Mucosa of rectum (tissue), 2 donors: ENCODE results near the gene BRF1.

Experiments used
- H3K27ac ChIP-seq, 2 donors: one replicate each; pipeline ENCODE4 v1.7.0; 2013; ENCODE audit warnings: inconsistent platforms in 2 of 2, low read depth in 2 of 2, low read length in 2 of 2
- H3K27me3 ChIP-seq, 2 donors: one replicate each; pipeline ENCODE4 v1.7.0; 2013; ENCODE audit warnings: low read length in 2 of 2; ENCODE audit not compliant: control insufficient read depth in 2 of 2, insufficient read depth in 2 of 2
- H3K36me3 ChIP-seq, 2 donors: one replicate each; pipeline ENCODE4 v1.7.0; 2013; ENCODE audit warnings: low read length in 2 of 2; ENCODE audit not compliant: control insufficient read depth in 2 of 2, insufficient read depth in 2 of 2
- H3K4me1 ChIP-seq, 2 donors: one replicate each; pipeline ENCODE4 v1.7.0; 2013; ENCODE audit warnings: low read length in 2 of 2, mild to moderate bottlenecking in 1 of 2; ENCODE audit not compliant: control insufficient read depth in 2 of 2, insufficient read depth in 2 of 2
- H3K4me3 ChIP-seq, 2 donors: one replicate each; pipeline ENCODE4 v1.7.0; 2013; ENCODE audit warnings: low read length in 2 of 2
- H3K9ac ChIP-seq, 2 donors: one replicate each; pipeline ENCODE4 v1.7.0; 2013; ENCODE audit warnings: low read length in 2 of 2, low read depth in 1 of 2, mild to moderate bottlenecking in 1 of 2
- H3K9me3 ChIP-seq, 2 donors: one replicate each; pipeline ENCODE4 v1.7.0; 2013; ENCODE audit warnings: low read length in 2 of 2; ENCODE audit not compliant: control insufficient read depth in 2 of 2
- donor health status: healthy.
- donor health status: Normal muscosa, but diverticular disease.

BRF1 gene

DNA sequence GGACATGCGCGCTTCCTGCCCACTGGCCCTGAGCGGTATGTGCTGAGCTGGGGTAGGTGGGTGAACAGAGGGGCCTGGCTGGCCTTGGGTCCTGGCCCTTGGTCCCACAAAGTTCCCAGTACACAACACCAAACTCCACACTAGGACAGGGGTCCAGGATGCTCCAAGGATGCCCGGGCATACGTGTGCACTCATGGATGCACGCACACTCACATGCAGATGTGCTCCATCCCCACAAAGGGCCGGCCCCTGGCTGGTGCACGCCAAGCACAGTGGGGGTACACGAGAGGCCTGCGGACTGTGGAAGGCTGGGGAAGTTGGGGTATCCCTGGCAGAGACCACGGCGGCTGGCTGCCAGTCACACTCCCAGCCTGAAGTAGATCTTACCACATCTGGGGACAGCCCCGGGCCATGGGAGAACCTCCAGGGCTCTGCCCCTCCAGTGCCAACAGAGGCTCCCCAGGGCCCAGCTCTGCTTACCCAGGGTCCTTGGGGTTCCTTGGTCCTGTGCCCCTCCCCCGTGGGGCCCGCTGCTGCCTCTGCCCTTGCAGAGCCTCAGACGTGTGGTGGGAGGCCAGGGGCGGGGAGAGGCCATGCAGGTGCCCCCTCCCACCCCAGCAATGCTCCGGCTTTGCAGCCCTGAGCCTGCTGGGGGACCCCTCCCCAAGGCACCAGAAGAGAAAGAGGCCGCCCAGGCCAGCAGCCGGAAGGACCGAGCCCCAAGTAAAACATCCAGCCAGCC lies 95.7 kb downstream of the BRF1 start:
- H3K9me3 ChIP-seq: no peaks in the 10 kb centered on the region
- peaks cover 3% of the 10 kb centered on the region in 2 donors for H3K36me3 ChIP-seq
- H3K4me3 ChIP-seq: no peak overlapping the region
- H3K27me3 ChIP-seq: peaks cover 10 to 19% of the 10 kb centered on the region in 2 donors
- H3K9ac ChIP-seq: no peak overlapping the region
- peaks cover 11 to 16% of the 10 kb centered on the region in 2 donors for H3K4me1 ChIP-seq
- H3K27ac ChIP-seq: no peak overlapping the region

DNA sequence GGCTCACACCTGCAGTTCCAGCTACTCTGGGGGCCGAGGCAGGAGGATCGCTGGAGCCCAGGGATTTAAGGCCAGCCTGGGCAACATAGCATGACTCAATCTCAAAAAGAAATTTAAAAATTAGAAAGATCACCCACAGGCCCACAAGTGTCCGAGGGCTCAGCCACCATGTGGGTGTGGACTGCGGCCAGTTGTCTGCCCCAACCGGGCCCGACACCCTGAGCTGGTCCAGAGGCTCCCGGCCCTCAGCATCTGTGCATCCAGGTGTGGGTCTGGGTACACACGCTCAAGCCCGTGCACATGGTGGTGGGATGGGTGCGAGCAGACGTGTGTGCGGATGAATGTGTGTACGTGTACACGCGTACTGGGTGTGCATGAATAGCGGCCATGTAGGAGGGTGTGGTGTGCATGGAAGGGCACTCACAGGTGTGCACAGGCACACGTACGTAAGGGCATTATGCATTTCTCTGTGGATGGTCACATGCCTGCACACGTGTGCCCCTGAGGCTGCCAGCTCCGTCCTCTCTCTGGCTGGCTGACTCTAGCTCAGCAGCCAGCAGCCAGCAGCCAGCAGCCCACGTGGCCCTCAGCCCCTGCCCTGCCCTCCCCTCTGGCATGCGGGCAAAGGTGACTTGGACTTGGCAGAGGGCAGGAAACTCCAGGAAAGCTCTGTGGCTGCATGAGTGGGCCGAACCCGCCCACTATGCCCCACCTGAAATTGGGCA lies 96.4 kb downstream of the BRF1 start:
- peaks cover 11 to 16% of the 10 kb centered on the region in 2 donors for H3K4me1 ChIP-seq
- no peak overlapping the region for H3K27ac ChIP-seq

DNA sequence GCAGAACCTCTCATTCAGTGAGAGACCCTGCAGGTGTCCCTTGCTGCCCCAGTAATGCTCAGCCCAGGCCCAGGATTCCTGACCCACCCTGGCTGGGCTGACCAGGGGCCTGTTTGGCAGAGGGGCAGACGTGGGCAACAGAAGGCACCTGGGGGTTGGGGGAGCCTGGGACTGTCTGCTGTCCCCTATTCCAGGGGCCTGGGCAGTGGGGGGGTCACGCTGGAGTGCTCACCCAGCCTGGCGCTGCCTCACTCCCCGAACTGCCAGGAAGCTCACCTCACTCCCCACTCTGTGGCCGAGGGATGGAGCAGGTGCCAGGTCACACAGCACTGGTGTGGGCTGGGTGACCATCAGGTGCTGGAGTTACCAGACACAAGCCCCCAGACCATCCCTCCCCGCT lies 97.1 kb downstream of the BRF1 start:
- H3K27me3 ChIP-seq: peaks cover 18 to 19% of the 10 kb centered on the region in 2 donors
- no peak overlapping the region for H3K4me3 ChIP-seq
- no peak overlapping the region for H3K9ac ChIP-seq
- H3K9me3 ChIP-seq: no peaks in the 10 kb centered on the region
- peaks cover 11 to 16% of the 10 kb centered on the region in 2 donors for H3K4me1 ChIP-seq
- H3K36me3 ChIP-seq: no peaks in the 10 kb centered on the region
- no peak overlapping the region for H3K27ac ChIP-seq

More for the DNA sequence above, 96.4 kb downstream of the BRF1 start:
- no peaks in the 10 kb centered on the region for H3K36me3 ChIP-seq
- peaks cover 17 to 19% of the 10 kb centered on the region in 2 donors for H3K27me3 ChIP-seq
- H3K9ac ChIP-seq: no peak overlapping the region
- H3K4me3 ChIP-seq: no peak overlapping the region
- no peaks in the 10 kb centered on the region for H3K9me3 ChIP-seq

DNA sequence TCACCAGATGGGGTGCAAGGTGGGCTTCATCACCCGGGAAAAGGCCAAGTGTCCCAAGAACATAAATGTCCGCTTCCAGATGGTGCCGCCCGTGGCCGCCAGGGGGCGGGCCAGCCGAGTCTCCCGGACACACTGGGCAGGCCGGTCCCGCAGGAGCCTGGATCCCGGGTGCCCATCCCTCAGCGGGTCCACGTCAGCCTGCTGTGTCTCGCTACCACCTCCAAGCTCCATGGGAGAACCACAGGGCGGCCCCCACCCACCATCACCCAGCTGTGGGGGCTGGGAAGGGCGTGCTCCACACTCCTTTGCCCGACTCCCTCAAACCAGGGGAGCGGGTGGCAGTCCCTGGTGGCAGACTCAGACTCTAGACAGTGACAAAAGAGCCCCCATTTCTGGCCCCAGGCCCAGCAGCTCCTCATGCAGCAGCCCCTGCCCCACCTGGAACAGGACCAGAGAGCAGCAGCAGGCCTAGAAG lies 97.7 kb downstream of the BRF1 start:
- H3K9me3 ChIP-seq: no peaks in the 10 kb centered on the region
- no peak overlapping the region for H3K27ac ChIP-seq
- H3K9ac ChIP-seq: no peak overlapping the region
- peaks cover 11 to 16% of the 10 kb centered on the region in 2 donors for H3K4me1 ChIP-seq
- no peak overlapping the region for H3K4me3 ChIP-seq
- no peaks in the 10 kb centered on the region for H3K36me3 ChIP-seq
- peaks cover 19 to 20% of the 10 kb centered on the region in 2 donors for H3K27me3 ChIP-seq

DNA sequence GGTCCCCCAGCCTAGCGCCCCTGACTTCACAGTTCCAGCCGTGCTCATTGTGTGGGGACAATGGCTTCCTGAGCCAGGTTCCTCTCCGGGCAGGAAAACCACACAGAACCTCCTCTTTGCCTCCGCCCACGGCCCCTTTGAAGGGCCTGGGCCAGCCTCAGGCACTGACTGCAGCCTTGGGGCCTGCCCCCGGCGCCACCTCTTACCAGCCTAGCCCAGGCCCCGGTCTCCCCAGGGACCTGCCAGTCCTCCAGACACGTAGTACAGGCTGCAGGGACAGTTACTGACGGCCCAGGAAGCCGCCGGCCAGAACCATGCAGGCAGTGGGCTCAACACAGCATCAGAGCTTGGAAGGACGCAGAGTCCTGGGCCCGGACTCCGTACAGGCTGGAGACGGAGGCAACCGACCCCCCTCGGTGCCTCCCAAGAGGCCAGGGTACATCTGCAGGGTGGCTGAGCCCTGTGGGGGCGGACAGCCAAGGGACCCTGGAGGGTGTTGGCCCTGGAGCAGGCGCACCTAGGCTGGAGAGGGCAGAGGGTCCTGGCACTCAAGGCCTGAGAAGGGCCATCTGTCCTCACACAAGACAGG lies 98.8 kb downstream of the BRF1 start:
- Histone ChIP-seq H3K9ac (no peak overlapping the region), H3K27ac (no peak overlapping the region), H3K4me1 (peaks cover 11 to 16% of the 10 kb centered on the region in 2 donors), H3K27me3 (peaks cover 26% of the 10 kb centered on the region in 2 donors), H3K9me3 (no peaks in the 10 kb centered on the region), H3K4me3 (no peak overlapping the region), H3K36me3 (no peaks in the 10 kb centered on the region)

DNA sequence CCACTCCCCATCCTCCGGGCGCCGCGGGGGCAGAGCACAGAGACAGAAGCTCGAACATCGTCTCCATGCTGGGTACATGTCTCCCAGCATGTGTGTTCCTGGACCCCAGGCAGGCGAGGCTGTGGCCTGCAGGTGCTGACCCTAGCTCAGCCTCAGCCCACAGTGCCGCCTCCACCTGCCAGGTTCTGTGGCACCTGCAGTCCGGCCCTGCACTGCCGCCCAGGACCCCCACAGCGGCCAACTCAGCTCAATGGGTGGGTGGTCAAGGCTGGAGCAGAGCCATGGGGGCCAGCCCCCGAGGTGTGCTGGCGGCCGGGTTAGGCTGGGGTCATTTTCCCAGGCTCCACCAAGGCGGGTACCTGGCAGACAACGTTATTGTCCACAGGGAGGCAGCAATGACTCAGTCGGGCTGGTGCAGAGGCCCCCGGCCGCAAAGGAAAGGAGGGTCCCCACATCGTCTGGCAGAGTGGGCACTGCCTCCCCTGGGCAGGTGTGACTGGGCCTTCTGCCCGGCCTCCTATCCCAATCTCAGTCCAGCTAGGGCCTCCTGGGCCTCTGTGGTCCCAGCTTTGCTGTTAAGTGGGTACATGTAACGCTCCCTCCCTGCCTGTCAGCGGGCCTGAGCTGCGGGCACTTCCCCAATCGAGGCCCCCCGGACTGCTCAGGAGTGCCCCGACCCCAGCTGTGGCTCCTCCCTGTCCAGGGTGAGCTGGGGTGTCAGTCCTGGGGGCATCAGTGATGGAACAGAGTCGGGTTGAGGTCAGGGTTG lies 99.5 kb downstream of the BRF1 start:
- Histone ChIP-seq H3K9me3 (no peaks in the 10 kb centered on the region), H3K4me1 (peaks cover 11 to 16% of the 10 kb centered on the region in 2 donors), H3K4me3 (no peak overlapping the region), H3K36me3 (no peaks in the 10 kb centered on the region), H3K27me3 (peaks cover 26% of the 10 kb centered on the region in 2 donors), H3K9ac (no peak overlapping the region), H3K27ac (no peak overlapping the region)

DNA sequence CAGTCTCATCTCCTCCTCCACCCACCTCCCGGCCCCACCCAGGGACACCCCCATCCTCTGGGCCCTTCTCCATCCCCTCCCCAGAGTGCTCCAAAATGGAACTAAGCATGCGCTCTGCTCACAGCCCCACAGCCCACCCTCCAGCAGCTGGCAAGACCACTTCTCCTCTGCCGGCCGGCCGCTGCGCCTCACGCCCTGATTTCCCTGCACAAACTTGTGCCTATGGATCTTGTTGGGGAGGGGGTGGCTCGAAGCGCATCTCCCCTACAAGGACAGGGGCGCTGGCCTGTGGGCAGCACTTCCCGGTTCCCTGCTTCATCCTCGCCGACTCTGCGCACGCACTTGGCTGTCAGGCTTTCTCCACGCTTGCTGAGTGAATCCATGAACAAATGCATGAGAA lies 100.2 kb downstream of the BRF1 start:
- H3K9ac ChIP-seq: no peak overlapping the region
- peaks cover 27 to 33% of the 10 kb centered on the region in 2 donors for H3K27me3 ChIP-seq
- peaks cover 11 to 16% of the 10 kb centered on the region in 2 donors for H3K4me1 ChIP-seq
- H3K36me3 ChIP-seq: no peaks in the 10 kb centered on the region
- no peak overlapping the region for H3K4me3 ChIP-seq
- no peak overlapping the region for H3K27ac ChIP-seq
- H3K9me3 ChIP-seq: no peaks in the 10 kb centered on the region

DNA sequence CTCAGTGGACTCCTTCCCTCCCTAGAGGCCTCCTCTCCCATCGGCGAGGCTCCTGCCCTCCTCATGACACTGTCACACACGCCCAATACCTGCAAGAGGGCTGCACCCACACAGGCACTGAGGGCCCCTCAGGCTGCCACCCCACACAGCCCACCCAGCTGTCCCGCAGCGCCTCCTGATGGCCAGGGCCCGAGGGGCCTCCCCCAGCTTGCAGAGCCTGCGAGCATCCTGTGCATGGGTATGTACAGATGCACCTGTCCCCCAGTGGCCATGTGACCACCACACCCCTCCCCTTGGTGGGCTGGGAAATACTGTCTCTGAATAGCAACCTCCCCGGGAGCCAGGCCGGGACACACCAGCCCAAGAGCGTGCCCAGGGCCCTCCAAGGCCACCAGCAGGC lies 100.7 kb downstream of the BRF1 start:
- Histone ChIP-seq H3K4me1 (peaks cover 9 to 11% of the 10 kb centered on the region in 2 donors), H3K27ac (no peak overlapping the region), H3K9ac (no peak overlapping the region), H3K4me3 (no peak overlapping the region), H3K9me3 (no peaks in the 10 kb centered on the region), H3K27me3 (peaks cover 31 to 38% of the 10 kb centered on the region in 2 donors), H3K36me3 (no peaks in the 10 kb centered on the region)

DNA sequence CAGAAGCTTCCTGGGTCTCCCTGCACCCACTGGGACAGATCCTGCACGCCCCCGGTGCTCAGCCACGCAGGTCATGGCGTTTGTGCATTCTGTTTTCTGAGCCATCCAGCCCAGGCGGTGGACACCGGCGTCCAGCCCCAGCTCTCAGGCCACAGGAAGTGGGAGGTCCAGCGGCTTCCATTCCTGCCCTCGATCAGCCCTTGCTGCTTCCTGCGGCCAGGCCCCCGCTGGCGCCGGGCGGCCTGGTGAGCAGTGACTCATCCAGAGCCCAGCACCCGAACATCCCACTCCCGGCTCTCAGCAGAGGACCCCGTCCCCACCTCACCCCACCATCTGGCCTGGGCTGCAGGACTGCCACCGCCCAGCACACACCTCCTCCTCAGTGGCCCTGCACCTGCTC lies 101.7 kb downstream of the BRF1 start:
- H3K27ac ChIP-seq: peak overlapping the region in 1 of 2 donors; percentile 16
- H3K4me3 ChIP-seq: no peak overlapping the region
- H3K27me3 ChIP-seq: peaks cover 37 to 42% of the 10 kb centered on the region in 2 donors
- no peaks in the 10 kb centered on the region for H3K36me3 ChIP-seq
- H3K9me3 ChIP-seq: no peaks in the 10 kb centered on the region
- peaks cover 0 to 2% of the 10 kb centered on the region in 2 donors for H3K4me1 ChIP-seq
- H3K9ac ChIP-seq: no peak overlapping the region
